ENCODE results near the gene CHSY3.

Gene CHSY3

DNA sequence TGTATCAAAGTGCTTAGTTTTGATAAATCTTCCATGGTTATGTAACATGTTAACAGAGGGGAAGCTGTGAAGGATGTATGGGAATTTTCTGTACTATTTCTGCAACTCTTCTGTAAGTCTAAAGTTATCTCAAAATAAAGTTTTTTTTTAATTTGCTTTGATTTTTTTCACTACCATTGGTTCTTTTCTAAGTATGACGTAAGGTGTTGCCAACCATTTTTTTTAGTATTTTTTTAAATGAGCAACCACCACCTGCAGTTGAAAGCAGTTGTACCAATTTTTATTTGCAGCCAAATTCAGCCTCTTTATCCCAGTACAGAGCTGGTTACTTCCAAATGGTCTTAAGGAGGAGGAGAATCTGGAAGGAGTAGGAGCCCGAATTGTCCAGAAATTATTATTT is 192.2 kb downstream of the CHSY3 start:
- H3K36me3 ChIP-seq (ENCODE audit: insufficient read depth, low read length), result no peaks in the 10 kb centered on the region
- H3K9me3 ChIP-seq (ENCODE audit: insufficient read depth, low read depth, low read length), result no peaks in the 10 kb centered on the region
- no CpG with 5 or more reads among the region's 2 CpGs for WGBS
- H3K4me1 ChIP-seq (ENCODE audit: insufficient read depth, low read length), result no peaks in the 10 kb centered on the region
- no peaks in the 10 kb centered on the region for H3K27me3 ChIP-seq (ENCODE audit: insufficient read depth, low read length)
- H3K27ac ChIP-seq (ENCODE audit: low read depth, low read length), result no peak overlapping the region
- H3K4me3 ChIP-seq (ENCODE audit: low read length), result no peak overlapping the region
- H3K9ac ChIP-seq (ENCODE audit: low read depth, low read length), result no peak overlapping the region

DNA sequence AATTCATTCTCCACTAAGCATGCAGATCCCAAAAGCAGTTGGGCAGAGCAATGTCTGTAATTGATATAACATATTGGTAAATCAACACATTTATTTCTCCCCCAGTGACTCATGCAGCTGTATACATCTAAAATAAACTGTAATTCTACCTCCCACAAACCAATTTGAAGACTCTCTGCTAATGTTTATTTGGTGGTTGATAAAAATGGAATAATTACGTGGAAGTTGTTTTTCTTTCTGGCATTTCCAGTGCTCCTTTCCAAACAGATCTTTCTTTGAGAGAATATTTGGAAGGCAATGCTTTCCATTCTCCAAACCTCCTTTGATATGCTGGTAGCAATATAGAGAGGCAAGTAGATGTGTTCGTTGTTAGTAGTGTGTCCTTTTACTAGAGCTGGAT is 194.7 kb downstream of the CHSY3 start:
- Histone ChIP-seq H3K36me3 (ENCODE audit: insufficient read depth, low read length) (no peaks in the 10 kb centered on the region), H3K27me3 (ENCODE audit: insufficient read depth, low read length) (no peaks in the 10 kb centered on the region), H3K9me3 (ENCODE audit: insufficient read depth, low read depth, low read length) (no peaks in the 10 kb centered on the region), H3K9ac (ENCODE audit: low read depth, low read length) (no peak overlapping the region), H3K4me3 (ENCODE audit: low read length) (no peak overlapping the region), H3K4me1 (ENCODE audit: insufficient read depth, low read length) (no peaks in the 10 kb centered on the region), H3K27ac (ENCODE audit: low read depth, low read length) (no peak overlapping the region)
- 85% methylated on average over 2 of the region's 2 CpGs for WGBS

DNA sequence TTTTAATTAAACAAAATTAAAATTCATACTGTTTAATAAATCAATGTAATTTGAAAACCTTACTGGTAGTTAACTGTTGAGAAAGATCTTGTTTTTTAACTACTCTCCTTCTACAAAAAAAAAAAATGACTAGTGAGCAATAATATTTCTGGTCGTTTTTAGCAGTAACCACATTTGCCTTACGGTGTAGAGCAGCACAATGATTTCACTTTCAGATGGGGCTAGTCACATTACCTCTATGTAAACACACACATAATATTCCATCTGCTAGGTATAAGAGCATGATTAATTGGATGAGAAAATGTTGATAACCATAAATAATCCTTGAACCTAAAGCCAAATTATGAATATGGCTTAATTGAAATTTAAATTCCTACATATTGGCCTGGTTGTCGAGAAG is 198.1 kb downstream of the CHSY3 start:
- Histone ChIP-seq H3K27me3 (ENCODE audit: insufficient read depth, low read length) (no peaks in the 10 kb centered on the region), H3K4me1 (ENCODE audit: insufficient read depth, low read length) (no peaks in the 10 kb centered on the region), H3K27ac (ENCODE audit: low read depth, low read length) (no peak overlapping the region), H3K4me3 (ENCODE audit: low read length) (no peak overlapping the region), H3K36me3 (ENCODE audit: insufficient read depth, low read length) (no peaks in the 10 kb centered on the region), H3K9ac (ENCODE audit: low read depth, low read length) (no peak overlapping the region), H3K9me3 (ENCODE audit: insufficient read depth, low read depth, low read length) (no peaks in the 10 kb centered on the region)
- WGBS, result 100% methylated on average over 2 of the region's 3 CpGs

DNA sequence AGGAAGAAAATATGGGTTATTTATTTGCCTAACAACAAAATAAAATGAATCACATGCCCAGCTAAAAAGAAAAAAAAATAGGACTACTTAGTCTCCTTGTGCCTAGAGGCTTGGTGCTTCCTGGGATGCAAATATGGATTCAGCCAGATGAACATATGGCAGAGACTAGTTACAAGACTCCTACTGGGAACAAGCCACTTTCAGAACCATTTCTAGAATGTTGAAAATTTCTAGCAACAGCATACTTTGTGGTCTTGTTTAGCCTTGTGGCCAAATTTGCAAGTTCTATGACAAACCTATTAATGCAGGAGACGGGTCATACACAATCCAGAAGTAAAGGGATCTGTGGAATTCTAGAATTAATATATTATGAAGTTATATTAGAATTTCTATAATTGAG is 198.7 kb downstream of the CHSY3 start:
- no peak overlapping the region for H3K9ac ChIP-seq (ENCODE audit: low read depth, low read length)
- no peak overlapping the region for H3K4me3 ChIP-seq (ENCODE audit: low read length)
- H3K27ac ChIP-seq (ENCODE audit: low read depth, low read length), result no peak overlapping the region
- no peaks in the 10 kb centered on the region for H3K27me3 ChIP-seq (ENCODE audit: insufficient read depth, low read length)
- H3K9me3 ChIP-seq (ENCODE audit: insufficient read depth, low read depth, low read length), result no peaks in the 10 kb centered on the region
- 100% methylated on average over 1 of the region's 1 CpG for WGBS
- H3K4me1 ChIP-seq (ENCODE audit: insufficient read depth, low read length), result no peaks in the 10 kb centered on the region
- H3K36me3 ChIP-seq (ENCODE audit: insufficient read depth, low read length), result no peaks in the 10 kb centered on the region

DNA sequence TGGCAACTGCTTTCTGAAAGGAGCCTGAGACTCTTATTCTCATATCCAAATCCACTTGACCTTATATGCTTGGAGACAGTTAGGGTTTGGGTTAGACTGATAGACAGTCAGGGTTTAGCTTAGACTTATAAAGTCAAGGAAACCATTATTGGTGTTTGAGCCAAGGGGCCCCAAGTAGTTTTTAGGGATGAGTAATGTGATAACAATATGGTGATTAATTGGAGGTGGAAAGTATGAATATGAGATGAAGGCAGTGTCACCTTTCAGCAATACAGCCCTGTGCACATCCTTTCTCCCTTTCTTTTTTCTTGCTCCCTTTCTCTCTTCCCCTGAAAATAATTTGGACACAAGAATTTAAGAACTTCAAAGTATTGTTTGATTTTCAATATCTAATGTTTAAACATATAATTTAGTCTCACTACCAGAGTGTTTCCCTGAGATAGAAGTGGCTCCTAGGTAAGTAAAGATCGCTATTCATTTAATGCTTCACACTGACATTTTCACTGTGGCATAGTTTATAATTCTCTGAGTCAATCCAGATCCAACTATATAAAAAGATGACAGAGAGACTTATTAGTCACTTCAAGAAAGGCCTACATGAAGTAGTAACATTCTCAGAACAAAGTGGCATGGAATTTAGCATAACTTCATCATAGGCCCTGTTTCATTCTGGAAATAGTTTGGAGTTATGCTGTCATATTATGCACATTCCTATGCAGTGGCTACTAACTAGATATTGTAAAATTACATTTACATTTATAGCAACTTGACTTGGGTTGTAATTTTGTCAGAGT is 200.8 kb downstream of the CHSY3 start:
- H3K4me1 ChIP-seq (ENCODE audit: insufficient read depth, low read length), result no peaks in the 10 kb centered on the region
- no peaks in the 10 kb centered on the region for H3K9me3 ChIP-seq (ENCODE audit: insufficient read depth, low read depth, low read length)
- H3K27me3 ChIP-seq (ENCODE audit: insufficient read depth, low read length), result no peaks in the 10 kb centered on the region
- H3K27ac ChIP-seq (ENCODE audit: low read depth, low read length), result no peak overlapping the region
- WGBS, result no CpG with 5 or more reads among the region's 1 CpG
- no peak overlapping the region for H3K4me3 ChIP-seq (ENCODE audit: low read length)
- no peaks in the 10 kb centered on the region for H3K36me3 ChIP-seq (ENCODE audit: insufficient read depth, low read length)
- H3K9ac ChIP-seq (ENCODE audit: low read depth, low read length), result no peak overlapping the region

DNA sequence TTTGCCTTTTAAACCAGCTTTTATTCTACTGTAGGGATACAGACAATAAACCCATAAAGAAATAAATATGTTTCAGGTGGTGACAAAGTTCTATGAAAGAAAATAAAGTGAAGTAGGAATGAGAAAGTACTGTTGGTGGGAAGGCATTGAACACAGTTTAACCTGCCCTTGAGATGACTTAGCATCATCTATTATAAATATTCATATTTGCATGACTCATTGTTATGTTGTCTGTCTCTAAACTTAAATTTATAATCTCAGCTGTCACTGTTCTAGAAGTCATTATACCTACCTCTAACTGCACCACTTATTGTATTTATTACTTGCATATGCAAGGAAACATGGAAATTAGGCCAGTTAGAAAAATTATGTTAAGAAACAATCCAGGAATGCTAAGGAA is 202.2 kb downstream of the CHSY3 start:
- no peaks in the 10 kb centered on the region for H3K36me3 ChIP-seq (ENCODE audit: insufficient read depth, low read length)
- no peaks in the 10 kb centered on the region for H3K9me3 ChIP-seq (ENCODE audit: insufficient read depth, low read depth, low read length)

DNA sequence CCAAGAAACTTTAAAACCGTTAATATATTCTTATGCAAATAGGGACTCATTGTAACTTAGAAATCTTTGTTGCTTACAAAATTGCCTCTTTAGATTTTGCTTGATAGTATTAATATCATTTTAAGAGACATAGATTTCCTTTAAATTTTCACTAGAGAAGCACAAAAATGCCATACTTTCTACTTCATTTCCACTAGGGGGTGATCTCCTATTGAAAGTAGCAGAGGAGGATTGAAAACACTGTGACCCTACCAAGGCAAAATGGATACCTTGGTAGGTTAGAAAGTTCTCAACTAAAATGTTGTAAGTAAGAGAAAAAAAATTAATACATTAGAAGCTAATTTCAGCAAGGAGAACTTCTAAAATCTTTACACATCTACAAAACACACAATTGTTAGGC is 204.9 kb downstream of the CHSY3 start:
- peaks cover 8% of the 10 kb centered on the region; the same call in 1 of the 2 replicates for H3K4me1 ChIP-seq (ENCODE audit: insufficient read depth, low read length)
- H3K27ac ChIP-seq (ENCODE audit: low read depth, low read length), result no peak overlapping the region
- H3K9ac ChIP-seq (ENCODE audit: low read depth, low read length), result no peak overlapping the region
- no peaks in the 10 kb centered on the region for H3K36me3 ChIP-seq (ENCODE audit: insufficient read depth, low read length)
- H3K4me3 ChIP-seq (ENCODE audit: low read length), result no peak overlapping the region
- WGBS, result no CpG with 5 or more reads among the region's 1 CpG
- no peaks in the 10 kb centered on the region for H3K9me3 ChIP-seq (ENCODE audit: insufficient read depth, low read depth, low read length)
- H3K27me3 ChIP-seq (ENCODE audit: insufficient read depth, low read length), result no peaks in the 10 kb centered on the region

More for the DNA sequence above, 202.2 kb downstream of the CHSY3 start:
- no peaks in the 10 kb centered on the region for H3K4me1 ChIP-seq (ENCODE audit: insufficient read depth, low read length)
- H3K9ac ChIP-seq (ENCODE audit: low read depth, low read length), result no peak overlapping the region
- no peaks in the 10 kb centered on the region for H3K27me3 ChIP-seq (ENCODE audit: insufficient read depth, low read length)
- no peak overlapping the region for H3K4me3 ChIP-seq (ENCODE audit: low read length)
- no peak overlapping the region for H3K27ac ChIP-seq (ENCODE audit: low read depth, low read length)

DNA sequence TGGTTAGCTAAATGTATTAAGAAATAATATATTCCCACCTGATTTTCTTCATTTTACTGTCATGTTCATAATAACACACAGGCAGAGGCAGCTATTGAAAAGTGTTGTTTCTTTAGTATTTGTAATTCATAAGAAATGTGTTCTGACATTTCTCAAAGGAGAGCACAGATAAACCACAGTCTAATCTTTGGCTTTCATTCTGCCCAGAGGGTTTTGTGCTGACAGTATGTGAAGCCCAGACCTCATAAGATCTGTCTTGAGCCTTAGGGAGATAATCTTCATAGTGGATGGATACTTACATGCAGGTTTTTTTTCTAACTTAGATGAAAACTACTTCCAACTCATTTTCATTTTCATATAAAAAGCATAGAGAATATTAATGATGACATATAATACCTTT is 206.1 kb downstream of the CHSY3 start:
- Histone ChIP-seq H3K9ac (ENCODE audit: low read depth, low read length) (no peak overlapping the region), H3K27me3 (ENCODE audit: insufficient read depth, low read length) (no peaks in the 10 kb centered on the region), H3K4me1 (ENCODE audit: insufficient read depth, low read length) (peaks cover 8% of the 10 kb centered on the region; the same call in 1 of the 2 replicates)

DNA sequence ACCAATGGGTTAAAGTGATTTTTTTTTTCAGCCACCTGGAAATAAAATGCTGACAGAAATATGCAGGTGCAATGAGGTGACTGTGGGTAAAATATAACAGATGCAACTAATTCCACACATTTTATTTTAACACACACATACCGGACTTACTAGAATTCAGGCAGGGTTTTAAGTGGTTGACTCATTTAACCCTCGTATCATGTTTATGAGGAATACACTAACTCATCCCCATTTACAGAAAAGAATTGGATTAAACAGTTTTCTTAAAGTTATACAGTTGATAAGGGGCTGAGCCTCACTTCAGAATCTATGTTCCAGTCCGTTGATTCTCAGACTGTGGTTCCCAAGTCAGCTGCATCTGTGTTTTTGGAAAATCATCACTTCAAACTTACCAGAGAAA is 207.5 kb downstream of the CHSY3 start:
- Histone ChIP-seq H3K9ac (ENCODE audit: low read depth, low read length) (no peak overlapping the region), H3K36me3 (ENCODE audit: insufficient read depth, low read length) (no peaks in the 10 kb centered on the region), H3K9me3 (ENCODE audit: insufficient read depth, low read depth, low read length) (no peaks in the 10 kb centered on the region), H3K4me3 (ENCODE audit: low read length) (no peak overlapping the region), H3K4me1 (ENCODE audit: insufficient read depth, low read length) (peaks cover 8% of the 10 kb centered on the region; the same call in 1 of the 2 replicates), H3K27ac (ENCODE audit: low read depth, low read length) (no peak overlapping the region), H3K27me3 (ENCODE audit: insufficient read depth, low read length) (no peaks in the 10 kb centered on the region)
- 100% methylated on average over 3 of the region's 3 CpGs for WGBS

More for the DNA sequence above, 206.1 kb downstream of the CHSY3 start:
- H3K27ac ChIP-seq (ENCODE audit: low read depth, low read length), result no peak overlapping the region
- H3K9me3 ChIP-seq (ENCODE audit: insufficient read depth, low read depth, low read length), result no peaks in the 10 kb centered on the region
- H3K4me3 ChIP-seq (ENCODE audit: low read length), result no peak overlapping the region
- no peaks in the 10 kb centered on the region for H3K36me3 ChIP-seq (ENCODE audit: insufficient read depth, low read length)

DNA sequence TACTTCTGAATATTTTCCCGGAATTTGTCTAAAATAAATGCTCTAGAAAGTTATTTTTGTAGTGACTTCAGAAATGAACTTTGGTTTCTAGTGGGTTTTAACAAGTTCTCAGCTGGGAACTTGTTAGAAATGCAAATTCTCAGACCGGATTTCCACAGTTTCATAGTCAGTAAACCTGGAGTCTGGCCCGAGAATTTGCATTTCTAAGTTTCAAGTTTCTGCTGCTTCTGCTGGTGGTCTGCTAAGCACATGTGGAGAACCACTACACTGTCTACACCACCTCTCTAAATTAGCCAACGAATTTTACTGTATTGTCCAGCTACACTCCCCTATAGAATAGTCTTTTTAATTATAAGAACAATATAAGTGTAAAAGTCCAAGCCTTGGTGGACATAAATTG is 208.0 kb downstream of the CHSY3 start:
- H3K27me3 ChIP-seq (ENCODE audit: insufficient read depth, low read length), result no peaks in the 10 kb centered on the region
- H3K4me1 ChIP-seq (ENCODE audit: insufficient read depth, low read length), result peaks cover 8% of the 10 kb centered on the region; the same call in 1 of the 2 replicates
- 60% methylated on average over 4 of the region's 4 CpGs for WGBS
- H3K4me3 ChIP-seq (ENCODE audit: low read length), result no peak overlapping the region
- H3K9me3 ChIP-seq (ENCODE audit: insufficient read depth, low read depth, low read length), result no peaks in the 10 kb centered on the region
- no peak overlapping the region for H3K9ac ChIP-seq (ENCODE audit: low read depth, low read length)
- H3K27ac ChIP-seq (ENCODE audit: low read depth, low read length), result no peak overlapping the region
- no peaks in the 10 kb centered on the region for H3K36me3 ChIP-seq (ENCODE audit: insufficient read depth, low read length)

DNA sequence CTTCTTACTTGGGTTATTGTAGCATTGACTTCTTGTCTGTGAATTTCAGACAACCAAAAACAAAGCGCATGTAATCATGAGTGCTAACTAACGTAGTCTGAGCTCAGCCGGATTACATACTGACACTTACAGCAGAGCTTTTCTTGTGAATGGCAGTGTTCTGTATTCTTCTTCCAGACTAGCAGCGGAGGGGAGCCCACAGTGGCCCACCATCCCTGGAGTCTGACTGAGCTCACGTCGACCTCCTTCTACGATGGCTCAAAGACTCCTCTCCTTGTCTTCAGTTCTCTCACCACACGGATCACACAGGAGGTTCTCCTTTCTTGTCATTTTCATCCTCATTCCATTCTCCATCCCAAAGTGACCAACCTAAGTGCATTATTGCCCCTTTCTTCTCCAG is 211.4 kb downstream of the CHSY3 start:
- Histone ChIP-seq H3K27me3 (ENCODE audit: insufficient read depth, low read length) (no peaks in the 10 kb centered on the region), H3K9me3 (ENCODE audit: insufficient read depth, low read depth, low read length) (no peaks in the 10 kb centered on the region), H3K27ac (ENCODE audit: low read depth, low read length) (no peak overlapping the region), H3K4me3 (ENCODE audit: low read length) (no peak overlapping the region), H3K9ac (ENCODE audit: low read depth, low read length) (no peak overlapping the region), H3K4me1 (ENCODE audit: insufficient read depth, low read length) (peaks cover 8% of the 10 kb centered on the region; the same call in 1 of the 2 replicates), H3K36me3 (ENCODE audit: insufficient read depth, low read length) (no peaks in the 10 kb centered on the region)
- WGBS, result 90% methylated on average over 8 of the region's 8 CpGs

DNA sequence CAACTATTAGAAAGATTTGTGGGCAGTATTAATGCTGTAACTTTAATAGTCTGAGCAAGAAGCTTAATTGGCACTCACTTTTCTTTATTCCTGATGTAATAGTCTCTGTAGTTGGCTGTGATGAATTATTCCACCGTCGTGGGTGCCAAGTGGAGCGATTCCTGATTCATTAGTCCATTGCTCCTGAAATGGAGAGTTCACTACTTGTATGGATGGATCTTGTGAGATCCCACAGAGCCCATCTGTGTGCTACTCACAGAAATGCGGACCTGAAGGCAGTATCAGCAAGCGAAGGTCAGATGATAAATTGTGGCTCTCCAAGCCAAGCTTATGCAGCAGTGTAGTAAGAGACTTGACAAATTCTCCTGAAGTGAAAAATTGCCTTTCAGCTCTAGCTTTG is 212.2 kb downstream of the CHSY3 start:
- H3K27ac ChIP-seq (ENCODE audit: low read depth, low read length), result no peak overlapping the region
- no peaks in the 10 kb centered on the region for H3K27me3 ChIP-seq (ENCODE audit: insufficient read depth, low read length)
- H3K9ac ChIP-seq (ENCODE audit: low read depth, low read length), result no peak overlapping the region
- no peaks in the 10 kb centered on the region for H3K36me3 ChIP-seq (ENCODE audit: insufficient read depth, low read length)
- H3K4me3 ChIP-seq (ENCODE audit: low read length), result no peak overlapping the region
- H3K4me1 ChIP-seq (ENCODE audit: insufficient read depth, low read length), result peaks cover 8% of the 10 kb centered on the region; the same call in 1 of the 2 replicates
- 93% methylated on average over 5 of the region's 5 CpGs for WGBS
- H3K9me3 ChIP-seq (ENCODE audit: insufficient read depth, low read depth, low read length), result no peaks in the 10 kb centered on the region

All from HUES64 (cell line).